ENCODE data around the gene KIF12.
A peak's percentile ranks its signal among the peaks of the same experiment; 100 is the strongest.

Gene KIF12

GRCh38 chr9:114105236-114105635, 6.1 kb upstream of the KIF12 start:
- no peak for DNase-seq (ENCODE audit: low spot score)

DNA sequence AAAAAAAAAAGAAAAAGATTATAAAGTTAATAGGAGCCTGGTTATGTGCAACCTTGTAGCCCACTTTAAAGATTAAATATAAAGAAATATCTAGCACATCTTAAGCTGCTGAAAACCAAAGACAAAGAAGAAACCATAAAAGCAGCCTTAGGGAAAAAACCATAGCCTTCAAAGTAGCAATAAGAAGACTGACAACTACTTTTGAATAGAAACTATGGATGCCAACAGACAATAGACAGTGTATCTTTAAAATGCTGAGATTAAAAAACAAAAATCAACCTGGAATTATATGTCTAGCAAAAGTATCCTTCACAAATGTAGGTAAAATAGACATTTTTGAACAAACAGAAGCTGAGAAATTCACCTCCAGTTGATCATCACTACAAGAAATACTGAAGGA, 3.4 kb upstream of the KIF12 start:
- no peak for DNase-seq (ENCODE audit: low spot score)

- no peak for DNase-seq (ENCODE audit: low spot score)
These were observed 1.4 kb upstream of the KIF12 start for GRCh38 chr9:114100536-114100935.

DNA sequence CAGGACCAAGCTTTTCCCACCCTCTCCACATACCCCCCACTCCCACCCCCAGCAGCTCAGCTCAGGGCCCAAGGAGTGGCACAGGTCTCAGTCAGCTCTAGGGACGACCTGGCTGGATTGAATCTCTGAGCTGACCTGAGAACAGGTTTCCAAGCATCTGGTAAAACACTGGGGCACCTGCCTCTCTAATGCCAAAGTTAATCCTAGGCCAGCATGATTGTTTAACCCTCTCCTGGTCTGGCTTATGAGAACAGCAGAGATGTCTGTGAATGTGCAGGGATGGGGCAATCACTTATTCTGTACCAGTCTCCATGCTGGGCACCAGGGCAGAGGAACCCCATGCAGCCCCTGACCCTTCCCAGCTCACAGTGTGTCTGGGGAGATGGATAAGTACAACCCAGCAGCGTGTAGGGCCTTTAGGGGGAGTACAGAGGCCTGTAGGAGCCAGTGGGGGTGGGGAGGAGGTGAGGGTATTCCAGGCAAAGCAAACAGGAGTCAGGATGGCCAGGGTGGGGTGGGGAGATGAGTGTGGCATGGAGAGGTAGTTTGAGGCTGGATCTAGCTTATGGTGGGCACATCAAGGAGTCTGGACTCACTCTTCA, 678 bp upstream of the KIF12 start:
- DNase-seq (ENCODE audit: low spot score), result no peak

DNA sequence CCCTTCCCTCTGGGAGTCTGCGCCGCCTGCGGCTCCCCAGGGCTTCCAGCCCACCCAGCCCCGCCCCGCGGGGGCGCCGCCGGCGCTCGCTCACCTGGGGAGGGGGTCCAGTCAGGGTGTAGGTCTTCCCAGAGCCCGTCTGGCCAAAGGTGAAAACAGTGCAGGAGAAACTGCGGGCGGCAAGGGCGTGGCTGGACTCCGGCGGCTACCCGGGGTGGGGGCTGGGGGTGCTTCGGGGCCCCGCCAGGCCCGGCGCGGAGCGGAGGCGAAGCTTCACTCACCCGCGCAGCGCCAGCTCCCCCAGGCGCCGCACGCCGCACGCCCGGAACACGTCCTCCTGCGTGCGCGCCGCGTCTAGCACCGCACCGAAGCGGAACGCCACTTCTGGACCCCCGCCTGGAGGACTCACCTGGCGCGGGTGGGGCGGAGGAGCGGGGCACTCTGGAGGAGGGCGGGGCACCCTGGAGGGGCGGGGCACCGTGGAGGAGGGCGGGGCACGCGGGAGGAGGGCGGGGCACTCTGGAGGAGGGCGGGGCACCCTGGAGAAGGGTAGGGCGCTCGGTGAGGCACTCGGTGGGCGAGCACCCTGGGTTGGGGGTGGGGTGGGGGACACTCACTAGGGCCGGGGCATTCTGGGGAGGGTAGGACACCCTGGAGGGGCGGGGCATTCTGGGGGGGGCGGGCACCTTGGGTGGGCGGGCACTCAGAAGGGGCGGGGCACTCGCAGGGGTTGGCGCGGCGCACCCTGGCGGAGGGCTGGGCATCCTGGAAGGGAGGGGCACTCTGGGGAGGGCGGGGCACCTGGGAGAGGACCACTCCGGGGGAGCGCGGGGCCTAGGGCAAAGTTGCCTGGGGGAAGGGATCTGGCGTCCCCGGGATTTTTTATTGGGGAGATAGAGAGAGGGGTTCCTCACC, 814 bp downstream of the KIF12 start:
- DNase-seq (ENCODE audit: low spot score), result peak; percentile 59

- DNase-seq (ENCODE audit: low spot score), result no peak
These were observed 1.5 kb downstream of the KIF12 start for GRCh38 chr9:114097613-114098020.

DNA sequence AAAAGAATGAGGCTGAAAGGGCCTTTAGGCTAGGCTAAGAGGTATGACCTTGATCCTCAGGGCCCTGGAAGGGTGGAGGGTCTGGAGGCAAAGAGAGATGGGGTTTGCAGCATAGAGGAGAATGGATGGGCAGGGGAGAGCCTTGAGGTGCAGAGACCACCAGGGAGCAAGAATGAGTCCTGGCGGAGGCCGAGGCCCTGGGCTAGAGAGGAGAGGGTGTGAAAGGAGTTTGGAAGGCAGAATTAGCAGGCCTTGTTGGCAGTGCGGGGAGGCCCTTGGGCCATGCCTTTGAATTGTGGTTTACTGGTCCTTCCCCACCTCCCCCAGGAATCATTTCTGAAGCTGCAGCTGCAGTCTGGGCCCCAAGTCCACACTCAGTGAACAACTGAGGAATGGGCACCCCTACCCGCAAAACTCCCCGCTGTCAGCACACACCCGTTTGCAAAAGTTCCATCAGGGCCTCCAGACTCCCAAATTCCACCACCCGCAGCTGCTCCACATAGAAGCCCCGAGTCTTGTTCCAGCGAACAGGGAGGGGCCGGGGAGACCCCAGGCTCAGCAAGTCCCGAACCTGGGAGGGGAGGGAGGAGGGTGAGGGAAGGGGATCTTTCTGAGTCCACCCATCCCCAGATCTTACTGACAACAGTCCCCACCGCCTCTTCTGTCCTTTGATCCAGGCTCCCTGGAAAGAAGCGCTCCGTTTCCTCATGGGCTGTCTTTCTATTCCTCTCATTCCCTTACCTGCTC, 2.1 kb downstream of the KIF12 start:
- DNase-seq (ENCODE audit: low spot score), result no peak

DNA sequence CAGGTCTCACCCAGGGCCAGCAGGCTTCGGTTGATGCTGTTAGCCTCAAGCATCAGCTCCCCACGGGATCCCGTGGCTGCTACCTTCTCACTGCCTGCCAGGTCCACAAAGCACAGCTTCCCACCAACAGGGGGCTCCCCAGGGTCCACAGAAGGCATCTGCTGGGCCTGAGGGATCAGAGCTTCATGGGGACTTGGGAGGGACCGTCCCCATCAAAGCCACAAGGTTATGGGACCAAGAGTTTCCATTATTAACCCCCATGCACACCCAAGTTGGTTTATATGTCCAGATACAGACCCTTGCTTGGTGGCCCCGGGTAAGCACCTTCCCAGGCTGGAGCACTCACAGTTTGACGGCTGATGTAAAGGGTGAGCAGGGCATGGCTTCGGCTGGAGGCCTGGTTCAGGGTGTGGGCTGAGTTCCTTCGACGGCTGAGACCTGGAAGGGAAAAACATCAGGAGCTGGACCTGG, 3.0 kb downstream of the KIF12 start:
- no peak for DNase-seq (ENCODE audit: low spot score)

GRCh38 chr9:114094971-114095370, 4.1 kb downstream of the KIF12 start:
- no peak for DNase-seq (ENCODE audit: low spot score)

DNA sequence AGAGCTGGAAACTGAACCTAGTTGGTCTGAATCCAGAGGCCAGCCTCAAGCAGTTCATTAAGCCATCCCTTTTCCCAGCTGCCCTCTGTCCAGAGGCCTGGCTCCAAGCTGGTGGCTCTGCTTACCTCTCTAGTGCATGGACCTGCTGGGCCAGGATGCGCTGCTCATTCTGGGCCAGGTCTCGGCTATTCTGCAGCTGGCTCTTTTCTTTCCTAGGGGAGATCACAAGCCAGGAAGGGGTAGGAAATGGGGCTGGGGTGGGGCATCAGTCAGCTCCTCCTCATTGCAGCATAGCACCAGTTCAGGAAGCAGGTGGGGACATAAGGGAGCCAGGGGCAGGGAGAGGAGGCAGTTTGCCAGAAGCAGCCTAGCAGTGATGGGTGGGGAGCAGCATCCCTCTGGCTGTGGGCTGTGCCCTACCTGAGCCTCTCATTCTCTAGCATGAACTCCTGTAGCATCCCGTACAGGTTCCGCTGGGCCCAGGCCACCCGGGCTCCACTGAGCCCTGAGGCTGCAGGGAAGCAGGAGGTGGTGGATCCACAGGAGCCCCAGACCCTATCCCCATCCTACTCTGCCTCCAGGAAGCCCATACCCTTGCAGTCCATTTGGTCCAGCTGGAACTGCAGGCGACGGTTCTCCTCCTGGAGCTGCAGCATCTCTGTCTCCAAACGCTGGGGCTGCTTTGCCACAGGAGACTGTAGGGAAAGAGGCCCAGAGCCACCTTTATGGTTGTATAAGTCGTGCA, 5.2 kb downstream of the KIF12 start:
- DNase-seq (ENCODE audit: low spot score), result no peak

GRCh38 chr9:114093031-114093471, 6.0 kb downstream of the KIF12 start:
- DNase-seq (ENCODE audit: low spot score), result no peak

- DNase-seq (ENCODE audit: low spot score), result no peak
These were observed 6.8 kb downstream of the KIF12 start for GRCh38 chr9:114092336-114092735.

DNA sequence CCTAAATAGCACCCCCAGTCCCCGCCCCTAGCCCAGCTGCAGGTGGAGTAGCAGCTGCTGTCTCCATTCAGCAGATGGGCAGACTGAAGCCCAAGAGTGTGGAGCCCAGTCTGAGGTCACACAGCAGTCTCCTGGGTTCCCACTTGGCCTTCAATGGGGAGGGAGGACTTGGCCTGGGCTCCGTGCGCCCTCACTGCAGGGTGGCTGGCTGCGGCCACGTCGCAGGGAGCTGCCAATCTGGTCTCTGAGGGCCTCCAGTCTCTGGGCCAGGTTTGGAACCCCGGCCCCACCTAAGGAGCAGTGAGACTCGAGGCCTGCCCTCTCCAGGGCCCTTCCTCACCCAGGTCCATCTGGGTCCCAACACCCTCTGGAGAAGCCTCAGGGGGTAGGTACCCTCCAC, 7.4 kb downstream of the KIF12 start:
- no peak for DNase-seq (ENCODE audit: low spot score)

- DNase-seq (ENCODE audit: low spot score), result no peak
These were observed 8.3 kb downstream of the KIF12 start for GRCh38 chr9:114090798-114091197.

GRCh38 chr9:114089206-114089840, 9.8 kb downstream of the KIF12 start:
- DNase-seq (ENCODE audit: low spot score), result no peak

DNA sequence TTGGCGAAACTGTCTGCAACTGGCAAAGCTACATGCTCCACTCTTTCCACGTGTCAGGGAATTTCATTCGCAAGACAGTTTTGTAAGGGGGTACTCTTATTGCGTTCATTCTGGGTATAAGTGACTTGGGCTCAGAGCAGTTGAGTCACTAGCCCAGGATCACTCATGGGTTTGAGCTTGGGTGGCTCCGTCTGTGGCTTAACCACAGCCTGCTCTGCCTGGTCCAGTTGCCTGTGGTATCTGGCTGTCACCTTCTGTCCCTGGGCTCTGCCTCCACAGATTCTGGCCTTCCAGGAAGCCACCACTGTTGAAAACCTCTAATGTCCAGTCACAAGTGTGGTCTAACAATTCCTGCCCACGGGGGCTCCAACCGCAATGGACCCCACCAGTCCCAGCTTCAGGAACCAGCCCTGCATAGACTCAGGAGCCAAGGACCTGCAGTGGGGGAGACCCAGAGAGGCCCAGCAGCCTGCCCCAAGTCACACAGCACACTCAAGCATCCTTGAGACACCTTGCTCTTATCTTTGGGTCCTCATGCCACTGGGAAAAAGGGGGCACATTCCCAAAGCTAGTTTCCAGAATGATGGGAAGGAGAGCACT, 10.4 kb downstream of the KIF12 start:
- DNase-seq (ENCODE audit: low spot score), result no peak

DNA sequence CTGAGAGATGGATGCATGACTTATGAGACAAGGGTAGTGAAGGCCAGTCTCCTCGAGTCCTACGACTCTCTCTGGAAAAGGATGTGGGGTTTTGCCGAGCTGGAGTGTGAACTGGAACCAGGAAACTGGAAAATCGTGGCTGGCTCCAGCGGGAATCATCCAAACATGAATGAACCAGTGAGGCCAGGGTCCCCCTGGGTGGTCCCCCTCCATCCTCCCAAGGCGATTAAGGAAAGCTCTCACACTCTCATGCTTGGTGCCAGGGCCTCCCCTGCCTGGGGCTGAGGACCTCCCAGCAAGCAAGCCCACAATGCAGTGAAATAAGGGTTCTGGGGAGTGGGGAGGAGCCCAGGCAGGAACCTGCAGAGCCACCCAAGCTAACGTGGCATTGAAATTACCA, 11.4 kb downstream of the KIF12 start:
- no peak for DNase-seq (ENCODE audit: low spot score)

- DNase-seq (ENCODE audit: low spot score), result no peak
These were observed 12.5 kb downstream of the KIF12 start for GRCh38 chr9:114086607-114087006.

DNA sequence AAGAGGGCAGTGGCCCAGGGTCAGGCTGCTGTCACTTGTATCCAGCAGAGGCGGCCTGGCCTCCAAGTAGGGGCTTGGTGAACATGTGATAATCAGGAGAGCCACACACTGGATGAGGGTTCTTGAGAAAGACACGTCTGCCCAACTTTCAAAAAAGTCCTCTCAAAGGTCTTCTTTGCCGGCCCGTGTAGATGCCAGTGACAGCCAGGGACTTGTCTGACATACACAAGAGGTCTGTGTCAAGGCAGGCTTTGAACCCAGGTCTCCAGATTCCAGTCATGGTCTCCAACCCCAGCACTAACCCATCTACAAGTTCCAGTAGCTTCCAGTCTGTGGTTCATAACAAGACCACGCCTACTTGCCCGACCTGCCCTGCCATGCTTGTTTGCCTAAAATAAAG, 13.1 kb downstream of the KIF12 start:
- DNase-seq (ENCODE audit: low spot score), result no peak

GRCh38 chr9:114085387-114085789, 13.7 kb downstream of the KIF12 start:
- no peak for DNase-seq (ENCODE audit: low spot score)

Data from SW480 (cell line).